Osteoblast (primary cell): ENCODE results near the gene NAA11. TPM values are rescaled to one million over a fixed set of nuclear protein-coding genes. Genes with fewer than 3 reads are reported as not detected.

Experiments
- DNase-seq: peaks from one replicate; pipeline ENCODE4 v3.0.0; 2011; ENCODE audit warnings: low spot score, mixed read lengths; ENCODE audit not compliant: insufficient read length; ENCODE audit errors: missing footprints
- H2AFZ ChIP-seq: 2 replicates; pipeline ENCODE4 v1.6.0; 2011; ENCODE audit warnings: mild to moderate bottlenecking, low read length
- H3K27ac ChIP-seq: 2 replicates; pipeline ENCODE4 v1.5.1; 2011; ENCODE audit warnings: mild to moderate bottlenecking, low read depth, low read length, moderate library complexity
- H3K27me3 ChIP-seq: 2 replicates; pipeline ENCODE4 v1.6.0; 2012; ENCODE audit warnings: mild to moderate bottlenecking, control low read depth, inconsistent platforms, low read length, moderate library complexity; ENCODE audit not compliant: insufficient read depth
- H3K36me3 ChIP-seq: 2 replicates; pipeline ENCODE4 v1.5.1; 2011; ENCODE audit warnings: mild to moderate bottlenecking, low read length, control low read depth, moderate library complexity; ENCODE audit not compliant: insufficient read depth
- H3K4me1 ChIP-seq: 2 replicates; pipeline ENCODE4 v1.5.1; 2011; ENCODE audit warnings: mild to moderate bottlenecking, low read length, control low read depth, moderate library complexity; ENCODE audit not compliant: insufficient read depth
- H3K4me2 ChIP-seq: 2 replicates; pipeline ENCODE4 v1.6.0; 2011; ENCODE audit warnings: mild to moderate bottlenecking, low read length; ENCODE audit not compliant: insufficient read depth
- H3K4me3 ChIP-seq: fragments of 200-600 bp; sonication (generic); 3 replicates; pipeline ENCODE4 v1.5.1; 2012; ENCODE audit warnings: mild to moderate bottlenecking, low read length, inconsistent platforms; ENCODE audit not compliant: insufficient read depth
- H3K79me2 ChIP-seq: 2 replicates; pipeline ENCODE4 v1.6.0; 2012; ENCODE audit warnings: mild to moderate bottlenecking, low read length, control low read depth, inconsistent platforms; ENCODE audit not compliant: insufficient read depth
- H3K9me3 ChIP-seq: 2 replicates; pipeline ENCODE4 v1.5.1; 2011; ENCODE audit warnings: low read depth, low read length, control low read depth
- H4K20me1 ChIP-seq: 2 replicates; pipeline ENCODE4 v1.6.0; 2012; ENCODE audit warnings: mild to moderate bottlenecking, low read length, control low read depth; ENCODE audit not compliant: insufficient read depth
- total RNA-seq: library from RNA; depleted of rRNA; stranded (reverse); fragments of >200 nt; gene quantifications from 2 replicates; pipeline ENCODE4 v1.2.3, GENCODE V29; 2012
- TF ChIP-seq, protein P1 (sequence below): IDR thresholded peaks from 2 replicates; pipeline ENCODE4 v1.5.1; 2011; ENCODE audit warnings: mild to moderate bottlenecking, low read depth, low read length, moderate library complexity; ENCODE audit errors: extremely low read depth

NAA11 gene
- total RNA-seq, 1 donor = not detected

DNA sequence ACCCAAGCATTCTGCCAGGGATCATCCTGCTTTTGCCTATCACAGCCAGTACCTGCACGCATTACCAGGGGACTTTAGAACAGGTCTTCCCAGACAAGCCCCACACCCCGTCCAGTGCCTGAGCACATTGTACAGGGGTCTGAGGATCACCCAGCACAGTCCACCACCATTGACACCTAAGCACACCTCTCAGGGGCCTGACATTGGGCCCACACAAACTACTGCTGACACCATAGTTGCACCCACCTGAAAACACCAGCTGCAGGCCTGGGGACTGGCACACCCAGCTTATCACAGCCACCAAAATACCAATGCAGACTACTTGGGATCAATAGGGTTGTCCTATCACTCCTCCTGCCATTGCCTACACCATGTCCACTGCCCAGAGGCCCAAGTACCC lies 14.7 kb upstream of the NAA11 start:
- Histone ChIP-seq H3K79me2 (no peaks in the 10 kb centered on the region), H3K27me3 (no peaks in the 10 kb centered on the region), H3K4me2 (no peak overlapping the region), H3K9me3 (peaks cover 2% of the 10 kb centered on the region), H2AFZ (no peak overlapping the region), H3K4me3 (no peak overlapping the region), H4K20me1 (no peaks in the 10 kb centered on the region), H3K36me3 (no peaks in the 10 kb centered on the region), H3K4me1 (no peaks in the 10 kb centered on the region), H3K27ac (no peak overlapping the region)
- no peak for DNase-seq
- TF ChIP-seq, protein P1, sequence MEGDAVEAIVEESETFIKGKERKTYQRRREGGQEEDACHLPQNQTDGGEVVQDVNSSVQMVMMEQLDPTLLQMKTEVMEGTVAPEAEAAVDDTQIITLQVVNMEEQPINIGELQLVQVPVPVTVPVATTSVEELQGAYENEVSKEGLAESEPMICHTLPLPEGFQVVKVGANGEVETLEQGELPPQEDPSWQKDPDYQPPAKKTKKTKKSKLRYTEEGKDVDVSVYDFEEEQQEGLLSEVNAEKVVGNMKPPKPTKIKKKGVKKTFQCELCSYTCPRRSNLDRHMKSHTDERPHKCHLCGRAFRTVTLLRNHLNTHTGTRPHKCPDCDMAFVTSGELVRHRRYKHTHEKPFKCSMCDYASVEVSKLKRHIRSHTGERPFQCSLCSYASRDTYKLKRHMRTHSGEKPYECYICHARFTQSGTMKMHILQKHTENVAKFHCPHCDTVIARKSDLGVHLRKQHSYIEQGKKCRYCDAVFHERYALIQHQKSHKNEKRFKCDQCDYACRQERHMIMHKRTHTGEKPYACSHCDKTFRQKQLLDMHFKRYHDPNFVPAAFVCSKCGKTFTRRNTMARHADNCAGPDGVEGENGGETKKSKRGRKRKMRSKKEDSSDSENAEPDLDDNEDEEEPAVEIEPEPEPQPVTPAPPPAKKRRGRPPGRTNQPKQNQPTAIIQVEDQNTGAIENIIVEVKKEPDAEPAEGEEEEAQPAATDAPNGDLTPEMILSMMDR = no peak

DNA sequence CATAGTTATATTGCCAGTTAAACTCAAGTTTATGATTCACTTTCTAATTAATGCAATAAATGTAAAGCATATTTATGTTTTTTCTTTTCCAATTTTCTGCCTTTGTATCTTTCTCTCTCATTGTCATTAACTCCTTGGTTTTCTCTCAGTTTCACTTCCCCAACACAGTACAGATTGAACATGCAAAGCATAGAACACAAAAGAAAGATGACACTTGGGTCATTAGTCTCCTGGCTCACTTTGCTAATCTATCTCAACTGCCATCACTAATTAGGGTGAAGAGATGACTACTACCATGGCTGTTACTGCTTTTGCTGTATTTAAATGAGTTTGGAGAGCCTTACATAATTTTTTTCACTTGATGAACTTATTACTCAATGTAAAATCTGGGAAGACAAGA lies 12.3 kb upstream of the NAA11 start:
- no peak overlapping the region for H3K4me2 ChIP-seq
- H3K27ac ChIP-seq = no peak overlapping the region
- TF ChIP-seq, protein P1 = no peak
- no peaks in the 10 kb centered on the region for H4K20me1 ChIP-seq
- no peak overlapping the region for H3K4me3 ChIP-seq
- no peak for DNase-seq
- peaks cover 2% of the 10 kb centered on the region for H3K9me3 ChIP-seq
- H3K4me1 ChIP-seq = no peaks in the 10 kb centered on the region
- no peak overlapping the region for H2AFZ ChIP-seq
- no peaks in the 10 kb centered on the region for H3K79me2 ChIP-seq
- H3K36me3 ChIP-seq = no peaks in the 10 kb centered on the region
- H3K27me3 ChIP-seq = no peaks in the 10 kb centered on the region

DNA sequence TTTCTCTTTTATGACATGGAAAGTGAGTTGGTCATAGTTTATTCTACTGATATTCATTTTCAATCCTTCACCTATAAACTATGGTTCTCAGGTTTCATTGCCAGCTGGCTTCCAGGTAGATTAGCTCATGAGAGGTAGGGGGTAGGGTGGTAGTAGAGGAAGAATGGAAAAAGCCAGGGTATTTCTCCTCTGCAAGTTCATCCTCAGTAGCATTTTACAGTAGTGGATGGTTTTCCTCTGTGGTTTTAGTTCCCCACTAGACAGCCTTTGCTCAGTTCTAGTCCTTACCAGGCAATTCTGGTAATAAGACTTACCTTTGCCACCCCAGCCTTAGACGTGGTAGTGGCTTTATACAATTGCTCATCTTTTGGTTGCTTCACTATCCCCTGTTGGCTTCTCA lies 8.9 kb upstream of the NAA11 start:
- Histone ChIP-seq H3K27me3 (no peaks in the 10 kb centered on the region), H3K36me3 (no peaks in the 10 kb centered on the region), H2AFZ (no peak overlapping the region), H3K4me3 (no peak overlapping the region), H4K20me1 (no peaks in the 10 kb centered on the region), H3K27ac (no peak overlapping the region), H3K4me2 (no peak overlapping the region), H3K79me2 (no peaks in the 10 kb centered on the region), H3K4me1 (no peaks in the 10 kb centered on the region), H3K9me3 (no peaks in the 10 kb centered on the region)
- TF ChIP-seq, protein P1 = no peak
- no peak for DNase-seq

DNA sequence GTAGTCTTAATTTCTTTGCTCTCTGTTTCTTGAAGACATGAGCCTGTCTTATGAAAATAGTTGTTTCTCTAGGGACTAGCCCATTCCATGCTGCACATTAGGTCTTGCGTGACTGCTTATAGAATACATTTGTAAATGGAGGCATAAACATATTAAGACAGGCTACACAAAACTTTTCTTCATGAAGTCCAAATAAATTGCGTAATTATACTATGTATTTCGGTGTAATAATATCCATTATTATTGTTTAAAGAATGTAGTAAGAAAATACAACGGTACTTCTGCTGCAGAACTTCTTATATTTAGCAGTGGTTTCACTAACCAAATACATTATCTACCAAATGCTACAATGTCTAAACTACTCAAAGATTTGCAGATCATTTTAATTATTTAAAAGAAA lies 8.5 kb upstream of the NAA11 start:
- H3K4me3 ChIP-seq = no peak overlapping the region
- DNase-seq = no peak
- no peaks in the 10 kb centered on the region for H3K9me3 ChIP-seq
- H3K27me3 ChIP-seq = no peaks in the 10 kb centered on the region
- no peaks in the 10 kb centered on the region for H4K20me1 ChIP-seq
- no peak overlapping the region for H3K27ac ChIP-seq
- TF ChIP-seq, protein P1 = no peak
- no peaks in the 10 kb centered on the region for H3K79me2 ChIP-seq
- H3K36me3 ChIP-seq = no peaks in the 10 kb centered on the region
- no peak overlapping the region for H3K4me2 ChIP-seq
- H3K4me1 ChIP-seq = no peaks in the 10 kb centered on the region
- H2AFZ ChIP-seq = no peak overlapping the region
